PC-3 (cell line): ENCODE data around the gene TPM1. TPM values are rescaled to one million over a fixed set of nuclear protein-coding genes. Genes with fewer than 3 reads are reported as not detected.

Experiments
- ATAC-seq: fragments of 200-7000 bp; cut with Tn5 transposase; 2 replicates; pipeline ENCODE4 v1.9.1; 2020; ENCODE audit warnings: mild to moderate bottlenecking, moderate library complexity
- BruUV-seq: library from RNA; stranded (reverse); fragments of 400-500 nt; replicated peaks from 2 replicates; lab custom pipeline; 2021; lab: Mats Ljungman, UMichigan
- CTCF ChIA-PET: fragments of 300-600 bp; sonication (Branson Sonifier 250); formaldehyde crosslinking; loops from one replicate; lab custom pipeline; 2022; ENCODE audit warnings: antibody characterized with exemption; lab: Charles Lee
- POLR2A ChIA-PET: fragments of 300-600 bp; sonication (Branson Sonifier 250); formaldehyde crosslinking; loops from one replicate; lab custom pipeline; 2022; ENCODE audit warnings: antibody characterized with exemption; ENCODE audit not compliant: unreplicated experiment; lab: Charles Lee
- DNase-seq: peaks from one replicate; pipeline ENCODE4 v3.0.0-alpha.2; 2015
- H2AFZ ChIP-seq: fragments of 300-600 bp; sonication (generic); 2 replicates; pipeline ENCODE4 v1.6.0; 2016; ENCODE audit warnings: antibody characterized with exemption, low read length
- H3F3A ChIP-seq: fragments of 300-600 bp; sonication (generic); one replicate; pipeline ENCODE4 v1.6.0; 2017; ENCODE audit warnings: antibody characterized with exemption, low read length, control low read depth, mild to moderate bottlenecking; ENCODE audit not compliant: unreplicated experiment
- H3K27ac ChIP-seq: fragments of 300-600 bp; sonication (generic); 2 replicates; pipeline ENCODE4 v1.5.1; 2016; ENCODE audit warnings: mild to moderate bottlenecking, low read length
- H3K27me3 ChIP-seq: fragments of 300-600 bp; sonication (generic); 2 replicates; pipeline ENCODE4 v1.6.1; 2016; ENCODE audit warnings: low read length, mixed read lengths
- H3K36me3 ChIP-seq: fragments of 300-600 bp; sonication (generic); 2 replicates; pipeline ENCODE4 v1.6.1; 2016; ENCODE audit warnings: low read depth, mixed run types, low read length, mixed read lengths
- H3K4me1 ChIP-seq: fragments of 300-600 bp; sonication (generic); 2 replicates; pipeline ENCODE4 v1.5.1; 2016; ENCODE audit warnings: low read length; ENCODE audit not compliant: insufficient read depth
- H3K4me2 ChIP-seq: fragments of 300-600 bp; sonication (generic); 2 replicates; pipeline ENCODE4 v1.6.0; 2016; ENCODE audit warnings: low read length
- H3K4me3 ChIP-seq: fragments of 300-600 bp; sonication (generic); 2 replicates; pipeline ENCODE4 v1.5.1; 2016; ENCODE audit warnings: mild to moderate bottlenecking, low read length, mixed read lengths
- H3K79me2 ChIP-seq: fragments of 300-600 bp; sonication (generic); 2 replicates; pipeline ENCODE4 v1.6.1; 2017; ENCODE audit warnings: low read length, mixed read lengths
- H3K9ac ChIP-seq: fragments of 300-600 bp; sonication (generic); 2 replicates; pipeline ENCODE4 v1.6.0; 2016; ENCODE audit warnings: mild to moderate bottlenecking, low read length
- H3K9me2 ChIP-seq: fragments of 300-600 bp; sonication (generic); replicated peaks from 2 replicates; pipeline ENCODE4 v1.6.1; 2016; ENCODE audit warnings: mixed run types, low read length, mixed read lengths
- H3K9me3 ChIP-seq: fragments of 300-600 bp; sonication (generic); 2 replicates; pipeline ENCODE4 v1.6.1; 2016; ENCODE audit warnings: low read length, mixed read lengths
- H4K20me1 ChIP-seq: fragments of 300-600 bp; sonication (generic); 2 replicates; pipeline ENCODE4 v1.6.1; 2016; ENCODE audit warnings: low read length, mixed read lengths
- EZH2 ChIP-seq: fragments of 300-600 bp; sonication (generic); IDR thresholded peaks from one replicate; pipeline ENCODE4 v1.6.1; 2017; ENCODE audit warnings: antibody characterized with exemption, mild to moderate bottlenecking, low read length; ENCODE audit not compliant: unreplicated experiment
- EZH2phosphoT487 ChIP-seq: fragments of 300-600 bp; sonication (generic); IDR thresholded peaks from 2 replicates; pipeline ENCODE4 v1.6.1; 2018; ENCODE audit warnings: mild to moderate bottlenecking, antibody characterized with exemption, low read length, borderline replicate concordance
- intact Hi-C: fragments of 100-400 bp; cut with micrococcal nuclease; formaldehyde crosslinking; loops from 2 replicates; pipeline ENCODE4 v1.9.0; 2023
- total RNA-seq: library from RNA; depleted of rRNA; stranded (reverse); fragments of >200 nt; gene quantifications from 2 replicates; pipeline ENCODE4 v1.2.3, GENCODE V29; 2014
- TF ChIP-seq, protein P1 (sequence below): fragments of 300-600 bp; sonication (generic); conservative IDR thresholded peaks from 2 replicates; pipeline ENCODE4 v1.5.1; 2017; ENCODE audit warnings: antibody characterized with exemption, low read depth, mild to moderate bottlenecking, low read length

Gene TPM1
- total RNA-seq, 1 experiment from 2014 or later = 127 TPM

DNA sequence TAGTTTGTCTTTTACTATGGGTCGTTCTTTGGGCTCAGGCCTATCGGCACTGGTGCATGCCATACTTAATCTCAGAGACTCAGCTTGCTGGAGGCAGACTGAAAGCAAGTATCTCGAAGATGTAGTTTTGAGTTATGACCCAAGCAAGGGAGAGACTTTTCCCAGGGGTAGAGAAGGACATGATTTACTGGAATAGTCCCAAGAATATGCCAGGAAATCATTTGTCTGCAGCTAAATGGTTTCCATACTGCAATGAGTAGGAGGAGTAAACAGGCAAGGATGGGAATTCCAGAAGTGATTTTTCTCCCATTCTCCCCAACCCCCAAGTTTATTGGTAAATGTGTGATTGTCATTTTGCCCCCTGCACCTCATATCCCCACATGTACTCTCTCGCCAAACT, 43.7 kb downstream of the TPM1 start:
- no TSS peak for BruUV-seq
- intact Hi-C loops = no loop called here
- H3F3A ChIP-seq = no peaks in the 10 kb centered on the region
- no peaks in the 10 kb centered on the region for H3K36me3 ChIP-seq
- no peak overlapping the region for H3K4me3 ChIP-seq
- H3K9me3 ChIP-seq = no peaks in the 10 kb centered on the region
- H2AFZ ChIP-seq = no peak overlapping the region
- peaks cover 5% of the 10 kb centered on the region; the same call in 1 of the 2 replicates for H3K4me1 ChIP-seq
- no peaks in the 10 kb centered on the region for H4K20me1 ChIP-seq
- no peak overlapping the region for H3K4me2 ChIP-seq
- TF ChIP-seq, protein P1, sequence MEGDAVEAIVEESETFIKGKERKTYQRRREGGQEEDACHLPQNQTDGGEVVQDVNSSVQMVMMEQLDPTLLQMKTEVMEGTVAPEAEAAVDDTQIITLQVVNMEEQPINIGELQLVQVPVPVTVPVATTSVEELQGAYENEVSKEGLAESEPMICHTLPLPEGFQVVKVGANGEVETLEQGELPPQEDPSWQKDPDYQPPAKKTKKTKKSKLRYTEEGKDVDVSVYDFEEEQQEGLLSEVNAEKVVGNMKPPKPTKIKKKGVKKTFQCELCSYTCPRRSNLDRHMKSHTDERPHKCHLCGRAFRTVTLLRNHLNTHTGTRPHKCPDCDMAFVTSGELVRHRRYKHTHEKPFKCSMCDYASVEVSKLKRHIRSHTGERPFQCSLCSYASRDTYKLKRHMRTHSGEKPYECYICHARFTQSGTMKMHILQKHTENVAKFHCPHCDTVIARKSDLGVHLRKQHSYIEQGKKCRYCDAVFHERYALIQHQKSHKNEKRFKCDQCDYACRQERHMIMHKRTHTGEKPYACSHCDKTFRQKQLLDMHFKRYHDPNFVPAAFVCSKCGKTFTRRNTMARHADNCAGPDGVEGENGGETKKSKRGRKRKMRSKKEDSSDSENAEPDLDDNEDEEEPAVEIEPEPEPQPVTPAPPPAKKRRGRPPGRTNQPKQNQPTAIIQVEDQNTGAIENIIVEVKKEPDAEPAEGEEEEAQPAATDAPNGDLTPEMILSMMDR = no peak
- TF ChIP-seq EZH2phosphoT487 = no peak
- no peak for TF ChIP-seq EZH2
- H3K79me2 ChIP-seq = no peaks in the 10 kb centered on the region
- no peaks in the 10 kb centered on the region for H3K9me2 ChIP-seq
- ChIA-PET CTCF (no interaction called here), POLR2A (no interaction called here)
- no peaks in the 10 kb centered on the region for H3K27me3 ChIP-seq
- ATAC-seq (no peak), DNase-seq (no peak)
- H3K27ac ChIP-seq = no peak overlapping the region
- H3K9ac ChIP-seq = no peak overlapping the region

DNA sequence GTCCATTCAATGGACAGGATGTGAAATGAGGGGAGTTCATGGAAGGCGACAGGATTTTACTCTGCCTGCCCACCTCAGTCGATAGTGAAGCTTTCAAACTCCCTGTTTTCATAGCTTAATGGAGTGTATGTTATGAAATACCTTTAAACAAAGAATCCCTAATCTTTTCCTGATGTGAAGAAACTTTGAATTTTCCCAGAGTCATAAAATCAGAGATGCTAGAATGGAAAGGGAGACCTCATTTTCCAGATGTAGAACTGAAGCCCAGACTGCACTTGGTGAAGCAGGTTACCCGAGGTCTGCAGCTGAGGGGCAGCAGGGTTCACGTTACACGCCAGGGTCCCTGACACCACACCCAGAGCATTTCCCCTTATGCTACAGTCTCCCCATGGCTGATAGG, 44.4 kb downstream of the TPM1 start:
- ChIA-PET CTCF (interaction anchor here (0.6 kb wide), 1 partner anchor 71 kb away, joined by 3 read pairs; no protein-coding TSS in a partner anchor), POLR2A (no interaction called here)
- no TSS peak for BruUV-seq
- Histone ChIP-seq H3K9me3 (no peaks in the 10 kb centered on the region), H3K27me3 (no peaks in the 10 kb centered on the region), H3K9ac (no peak overlapping the region), H3K36me3 (no peaks in the 10 kb centered on the region), H3K27ac (no peak overlapping the region), H3K4me1 (peaks cover 5% of the 10 kb centered on the region; the same call in 1 of the 2 replicates), H3K9me2 (no peaks in the 10 kb centered on the region), H3K4me3 (no peak overlapping the region), H3K4me2 (no peak overlapping the region), H4K20me1 (no peaks in the 10 kb centered on the region), H3K79me2 (no peaks in the 10 kb centered on the region), H3F3A (no peaks in the 10 kb centered on the region), H2AFZ (no peak overlapping the region)
- intact Hi-C loops = no loop called here
- TF ChIP-seq EZH2 (no peak), EZH2phosphoT487 (no peak)
- TF ChIP-seq, protein P1 = no peak
- DNase-seq (no peak), ATAC-seq (no peak)

DNA sequence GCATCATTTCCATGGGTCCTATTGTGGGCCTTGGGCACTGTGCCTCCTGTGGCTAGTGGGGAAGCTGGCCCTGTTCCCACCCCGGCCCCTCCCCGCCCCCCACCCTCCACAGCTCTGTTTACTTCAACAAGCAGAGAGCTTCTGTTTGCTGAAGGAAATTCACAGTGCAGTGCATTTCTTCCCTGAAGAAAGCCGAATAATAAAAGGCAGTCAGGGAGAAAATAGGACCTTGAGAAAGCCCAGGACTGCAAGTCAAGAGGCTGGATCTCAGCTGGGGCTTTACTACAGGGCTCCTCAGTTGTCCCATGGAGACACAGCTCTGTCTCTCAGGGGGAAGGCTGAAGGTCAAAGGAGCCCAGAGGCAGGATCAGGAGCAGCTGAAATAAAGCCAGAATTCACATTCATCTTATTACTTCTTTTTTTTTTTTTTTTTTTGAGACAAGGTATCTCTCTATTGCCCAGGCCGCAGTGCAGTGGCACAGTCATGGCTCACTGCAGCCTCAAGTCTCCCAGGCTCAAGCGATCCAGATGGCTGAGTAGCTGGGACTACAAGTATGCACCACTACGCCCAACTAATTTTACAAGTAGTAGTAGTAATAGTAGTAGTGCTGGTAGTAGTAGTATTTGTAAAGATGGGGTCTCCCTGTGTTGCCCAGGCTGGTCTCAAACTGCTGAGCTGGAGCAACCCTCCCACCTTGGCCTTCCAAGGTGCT, 46.1 kb downstream of the TPM1 start:
- DNase-seq = no peak
- no peak for ATAC-seq
- BruUV-seq = no TSS peak
- no peak for TF ChIP-seq EZH2phosphoT487
- no peak for TF ChIP-seq EZH2
- TF ChIP-seq, protein P1 = no peak
- Histone ChIP-seq H3K4me2 (no peak overlapping the region), H2AFZ (0 out of 2 replicates have a peak overlapping the region, but pooled peaks have one; percentile 11), H3K36me3 (no peaks in the 10 kb centered on the region), H4K20me1 (no peaks in the 10 kb centered on the region), H3K9me2 (no peaks in the 10 kb centered on the region), H3K9me3 (no peaks in the 10 kb centered on the region), H3K79me2 (no peaks in the 10 kb centered on the region), H3K27me3 (no peaks in the 10 kb centered on the region), H3K9ac (no peak overlapping the region), H3F3A (no peaks in the 10 kb centered on the region), H3K4me3 (no peak overlapping the region), H3K27ac (no peak overlapping the region), H3K4me1 (peaks cover 5% of the 10 kb centered on the region; the same call in 1 of the 2 replicates)
- CTCF ChIA-PET = interaction anchor here (1.2 kb wide), 1 partner anchor 41 kb away, joined by 4 read pairs; no protein-coding TSS in a partner anchor
- POLR2A ChIA-PET = no interaction called here
- intact Hi-C loops = no loop called here
